ENCODE measurements around the gene NHEJ1. TPM values are rescaled to one million over a fixed set of nuclear protein-coding genes. Genes with fewer than 3 reads are reported as not detected.

NHEJ1 gene
- total RNA-seq, 2 experiments from 2014 or later: 12.7 to 14.3 TPM

GRCh38 chr2:219054956-219055903, 105.4 kb downstream of the NHEJ1 start:
- H3K4me3 ChIP-seq (ENCODE audit: low read depth, low read length, poor library complexity, severe bottlenecking): no peak overlapping the region
- H3K27ac ChIP-seq (ENCODE audit: low read depth, low read length, poor library complexity, severe bottlenecking): no peak overlapping the region
- POLR2A ChIA-PET: interaction anchor here (0.5 kb wide), 1 partner anchor 1332 kb away, joined by 6 read pairs; no protein-coding TSS in a partner anchor

DNA sequence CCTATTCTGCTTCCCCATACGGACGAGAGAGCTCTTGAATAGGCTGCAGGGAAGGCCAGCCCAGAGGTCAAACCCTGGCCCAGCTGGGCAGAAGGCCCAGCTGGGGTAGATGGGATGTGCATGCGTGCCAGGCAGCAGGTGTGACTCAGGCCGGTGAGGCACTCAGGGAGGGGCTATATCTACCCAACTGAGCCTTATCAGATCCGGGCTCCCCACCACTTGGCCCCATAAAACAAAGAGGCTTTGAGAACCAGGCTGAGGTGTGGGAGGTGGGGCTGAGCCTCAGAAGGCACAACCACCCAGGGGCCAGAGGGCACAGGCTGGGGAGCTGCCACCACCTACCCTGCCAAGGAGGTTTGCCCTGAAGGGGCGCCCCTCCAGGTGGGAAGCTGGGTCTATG, 111.3 kb downstream of the NHEJ1 start:
- BruUV-seq (replicated peaks): no TSS peak
- DNase-seq (ENCODE audit: low spot score): no peak
- TF ChIP-seq EZH2phosphoT487 (IDR thresholded peaks at IDR 0.05; ENCODE audit: borderline replicate concordance, low read depth, low read length) (no peak), CTCF (conservative IDR thresholded peaks at IDR 0.05; ENCODE audit: low read length) (no peak)
- Histone ChIP-seq H3K4me1 (ENCODE audit: insufficient read depth, low read length, poor library complexity, severe bottlenecking) (no peaks in the 10 kb centered on the region), H3K79me2 (ENCODE audit: insufficient read depth, low read depth, low read length) (no peaks in the 10 kb centered on the region), H3K27ac (ENCODE audit: low read depth, low read length, poor library complexity, severe bottlenecking) (no peak overlapping the region), H3K9me2 (ENCODE audit: insufficient read depth, low read length) (no peaks in the 10 kb centered on the region), H2AFZ (ENCODE audit: low read length) (no peak overlapping the region), H3K9me3 (ENCODE audit: low read length) (no peaks in the 10 kb centered on the region), H4K20me1 (ENCODE audit: insufficient read depth, low read length) (no peaks in the 10 kb centered on the region), H3K4me2 (ENCODE audit: low read length) (no peak overlapping the region), H3K4me3 (ENCODE audit: low read depth, low read length, poor library complexity, severe bottlenecking) (no peak overlapping the region), H3K36me3 (ENCODE audit: insufficient read depth, low read length) (no peaks in the 10 kb centered on the region)
- intact Hi-C loops (cut with micrococcal nuclease; ENCODE audit: unreplicated experiment): no loop called here
- POLR2A ChIA-PET: no interaction called here
- CTCF ChIA-PET (ENCODE audit: unreplicated experiment): no interaction called here

More at GRCh38 chr2:219054956-219055903, 105.4 kb downstream of the NHEJ1 start:
- no peaks in the 10 kb centered on the region for H3K79me2 ChIP-seq (ENCODE audit: insufficient read depth, low read depth, low read length)
- DNase-seq (ENCODE audit: low spot score): no peak
- no peak overlapping the region for H3K4me2 ChIP-seq (ENCODE audit: low read length)
- CTCF ChIA-PET (ENCODE audit: unreplicated experiment): interaction anchor here (0.7 kb wide), 1 partner anchor 59 kb away, joined by 3 read pairs; no protein-coding TSS in a partner anchor
- H3K9me3 ChIP-seq (ENCODE audit: low read length): no peaks in the 10 kb centered on the region
- TF ChIP-seq EZH2phosphoT487 (IDR thresholded peaks at IDR 0.05; ENCODE audit: borderline replicate concordance, low read depth, low read length): no peak
- TF ChIP-seq CTCF (conservative IDR thresholded peaks at IDR 0.05; ENCODE audit: low read length): no peak
- BruUV-seq (replicated peaks): no TSS peak
- intact Hi-C loops (cut with micrococcal nuclease; ENCODE audit: unreplicated experiment): loop anchor here (5.0 kb wide), 1 partner anchor 47 kb away; no protein-coding TSS in a partner anchor
- no peaks in the 10 kb centered on the region for H3K36me3 ChIP-seq (ENCODE audit: insufficient read depth, low read length)
- no peaks in the 10 kb centered on the region for H4K20me1 ChIP-seq (ENCODE audit: insufficient read depth, low read length)
- no peak overlapping the region for H2AFZ ChIP-seq (ENCODE audit: low read length)
- H3K4me1 ChIP-seq (ENCODE audit: insufficient read depth, low read length, poor library complexity, severe bottlenecking): no peaks in the 10 kb centered on the region
- no peaks in the 10 kb centered on the region for H3K9me2 ChIP-seq (ENCODE audit: insufficient read depth, low read length)
